Fibroblast of villous mesenchyme (primary cell): ENCODE results near the gene KRTAP10-3. TPM values are rescaled to one million over a fixed set of nuclear protein-coding genes. Genes with fewer than 3 reads are reported as not detected.
"Not testable (repeated sequence)": the region's sequence is repeated elsewhere in the genome, so short reads cannot be mapped to it uniquely, and the experiment has no call there.

Experiments used
- DNase-seq: peaks from one replicate; pipeline ENCODE4 v3.0.0-alpha.2; 2010; ENCODE audit warnings: low read depth
- H3K4me3 ChIP-seq: 2 replicates; pipeline ENCODE4 v1.5.1; 2011; ENCODE audit warnings: low read depth, mild to moderate bottlenecking, low read length
- total RNA-seq: library from RNA; depleted of rRNA; stranded (reverse); fragments of >200 nt; gene quantifications from 2 replicates; pipeline ENCODE4 v1.2.3, GENCODE V29; 2012
- TF ChIP-seq, protein P1 (sequence below): IDR thresholded peaks from 2 replicates; pipeline ENCODE4 v1.5.1; 2012; ENCODE audit warnings: low read depth, mild to moderate bottlenecking, low read length; ENCODE audit not compliant: insufficient read depth

The KRTAP10-3 gene
- total RNA-seq, 1 donor = not detected

GRCh38 chr21:44583800-44584147 is 25.2 kb upstream of the KRTAP10-3 start:
- TF ChIP-seq, protein P1, sequence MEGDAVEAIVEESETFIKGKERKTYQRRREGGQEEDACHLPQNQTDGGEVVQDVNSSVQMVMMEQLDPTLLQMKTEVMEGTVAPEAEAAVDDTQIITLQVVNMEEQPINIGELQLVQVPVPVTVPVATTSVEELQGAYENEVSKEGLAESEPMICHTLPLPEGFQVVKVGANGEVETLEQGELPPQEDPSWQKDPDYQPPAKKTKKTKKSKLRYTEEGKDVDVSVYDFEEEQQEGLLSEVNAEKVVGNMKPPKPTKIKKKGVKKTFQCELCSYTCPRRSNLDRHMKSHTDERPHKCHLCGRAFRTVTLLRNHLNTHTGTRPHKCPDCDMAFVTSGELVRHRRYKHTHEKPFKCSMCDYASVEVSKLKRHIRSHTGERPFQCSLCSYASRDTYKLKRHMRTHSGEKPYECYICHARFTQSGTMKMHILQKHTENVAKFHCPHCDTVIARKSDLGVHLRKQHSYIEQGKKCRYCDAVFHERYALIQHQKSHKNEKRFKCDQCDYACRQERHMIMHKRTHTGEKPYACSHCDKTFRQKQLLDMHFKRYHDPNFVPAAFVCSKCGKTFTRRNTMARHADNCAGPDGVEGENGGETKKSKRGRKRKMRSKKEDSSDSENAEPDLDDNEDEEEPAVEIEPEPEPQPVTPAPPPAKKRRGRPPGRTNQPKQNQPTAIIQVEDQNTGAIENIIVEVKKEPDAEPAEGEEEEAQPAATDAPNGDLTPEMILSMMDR = no peak
- H3K4me3 ChIP-seq = no peak overlapping the region
- DNase-seq = no peak

DNA sequence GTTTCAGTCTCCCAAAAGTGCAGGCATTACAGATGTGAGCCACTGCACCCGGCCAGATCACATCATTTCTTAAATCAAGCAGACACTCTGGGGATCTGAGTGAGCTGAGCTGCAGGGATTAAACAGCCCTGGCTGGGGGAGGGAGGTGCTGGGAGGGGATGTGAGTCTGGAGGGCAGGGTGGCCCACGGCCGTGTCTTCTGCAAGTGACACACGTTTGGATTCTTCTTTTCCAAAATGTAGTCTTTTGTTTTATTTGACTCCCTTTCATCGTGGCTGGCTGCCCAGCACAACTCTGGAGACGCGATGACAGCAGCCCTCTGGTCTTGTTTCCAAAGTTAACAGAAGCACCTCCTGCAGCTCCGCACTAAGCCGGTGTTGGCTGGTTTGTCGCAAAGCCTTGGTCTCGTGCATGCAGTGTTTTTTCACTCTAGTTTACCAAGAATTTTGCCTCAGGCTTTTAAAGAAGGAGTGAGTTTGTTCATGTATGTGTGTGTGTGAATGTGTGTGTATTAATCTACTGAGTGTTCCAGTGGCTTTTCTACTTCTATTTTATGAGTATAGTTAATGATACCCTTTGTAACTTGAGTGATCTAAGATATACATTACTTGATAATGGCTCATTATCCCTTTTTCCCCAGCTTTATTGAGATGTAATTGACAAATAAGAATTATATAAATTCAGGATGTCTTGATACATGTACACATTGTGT is 24.6 kb upstream of the KRTAP10-3 start:
- DNase-seq = no peak
- H3K4me3 ChIP-seq = no peak overlapping the region
- TF ChIP-seq, protein P1 = no peak

DNA sequence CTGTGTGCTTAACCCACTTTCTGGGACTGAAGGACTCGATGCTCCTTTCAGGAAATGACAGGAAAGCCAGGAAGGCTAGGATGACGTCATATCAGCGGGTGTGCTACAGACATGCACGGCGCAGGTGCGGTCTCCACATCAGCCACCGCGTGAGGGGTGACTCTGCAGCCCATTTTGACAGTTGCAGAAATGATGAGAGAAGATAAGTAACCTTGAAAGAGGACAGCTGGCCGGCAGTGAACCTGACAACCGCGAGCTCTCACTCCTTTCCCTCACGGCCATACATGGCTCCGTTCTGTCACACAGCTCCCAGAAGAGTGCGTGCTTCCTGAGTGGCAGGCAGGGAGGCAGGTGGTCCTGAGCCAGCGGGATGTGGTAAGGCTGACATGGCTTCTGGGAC is 23.5 kb upstream of the KRTAP10-3 start:
- TF ChIP-seq, protein P1 = no peak
- no peak for DNase-seq
- H3K4me3 ChIP-seq = no peak overlapping the region

DNA sequence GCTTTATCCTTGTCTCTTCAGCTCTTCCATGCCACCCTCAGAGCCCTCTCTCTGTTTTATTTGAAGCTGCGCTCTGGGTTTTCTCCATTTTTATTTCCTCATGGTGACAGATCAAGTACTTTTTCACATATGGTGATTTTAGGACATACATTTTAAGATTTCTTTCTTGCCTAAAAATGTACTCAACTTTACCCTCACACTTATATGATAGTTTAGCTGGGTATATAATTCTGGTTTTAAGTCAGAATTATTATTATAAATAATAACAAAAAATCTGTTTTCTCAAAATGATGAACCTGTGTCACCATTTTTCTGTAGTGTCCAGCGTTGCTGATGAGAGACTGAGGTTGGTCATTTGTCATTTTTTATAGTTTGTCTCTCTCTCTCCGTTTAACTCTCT is 22.6 kb upstream of the KRTAP10-3 start:
- H3K4me3 ChIP-seq = no peak overlapping the region
- no peak for DNase-seq
- TF ChIP-seq, protein P1 = no peak

- not testable (repeated sequence) for H3K4me3 ChIP-seq, DNase-seq
These were observed 21.7 kb upstream of the KRTAP10-3 start, which contains the start of gene KRTAP10-5 for GRCh38 chr21:44580231-44580821. Gene KRTAP10-5 (minus strand): TSS chr21:44580604. CDS start chr21:44580578, 26 bp downstream.

- no peak overlapping the region for H3K4me3 ChIP-seq
- no peak for DNase-seq
- TF ChIP-seq, protein P1 = no peak
These were observed 21.2 kb upstream of the KRTAP10-3 start for GRCh38 chr21:44579833-44580144.

- no peak for DNase-seq
- TF ChIP-seq, protein P1 = no peak
- no peak overlapping the region for H3K4me3 ChIP-seq
These were observed 20.6 kb upstream of the KRTAP10-3 start for GRCh38 chr21:44579056-44579832.
